GM21528 (cell line): ENCODE measurements around the gene CYP2W1.
"Not testable (repeated sequence)": the region's sequence is repeated elsewhere in the genome, so short reads cannot be mapped to it uniquely, and the experiment has no call there.

Experiments
- ATAC-seq: cut with Tn5 transposase; IDR thresholded peaks from one replicate; pipeline ENCODE4 v1.9.1; 2021; ENCODE audit warnings: mild to moderate bottlenecking, moderate library complexity; ENCODE audit not compliant: unreplicated experiment, low FRiP score

Gene CYP2W1

GRCh38 chr7:1025743-1026581 lies 43.0 kb downstream of the CYP2W1 start:
- ATAC-seq = no peak

GRCh38 chr7:1026721-1027161 lies 43.8 kb downstream of the CYP2W1 start:
- no peak for ATAC-seq

GRCh38 chr7:1027242-1028043 lies 44.5 kb downstream of the CYP2W1 start:
- ATAC-seq = peak; percentile 12

- peak; percentile 53 for ATAC-seq
Measured at GRCh38 chr7:1028044-1028770, 45.2 kb downstream of the CYP2W1 start.

- no peak for ATAC-seq
Measured at GRCh38 chr7:1028775-1029636, 46.0 kb downstream of the CYP2W1 start.

GRCh38 chr7:1029637-1030443 lies 46.9 kb downstream of the CYP2W1 start:
- no peak for ATAC-seq

GRCh38 chr7:1030444-1031070 lies 47.6 kb downstream of the CYP2W1 start:
- ATAC-seq = no peak

GRCh38 chr7:1031716-1032455 lies 48.9 kb downstream of the CYP2W1 start:
- no peak for ATAC-seq

GRCh38 chr7:1032536-1033181 lies 49.7 kb downstream of the CYP2W1 start:
- ATAC-seq = no peak

- ATAC-seq = no peak
Measured at GRCh38 chr7:1033546-1034145, 50.7 kb downstream of the CYP2W1 start.

- not testable (repeated sequence) for ATAC-seq
Measured at GRCh38 chr7:1034769-1035168, 51.8 kb downstream of the CYP2W1 start.

- ATAC-seq = not testable (repeated sequence)
Measured at GRCh38 chr7:1036164-1036928, 53.4 kb downstream of the CYP2W1 start.
